GM21526 (cell line): ENCODE data around the gene SLC35B1.

ENCODE experiments used
- ATAC-seq: cut with Tn5 transposase; IDR thresholded peaks from one replicate; pipeline ENCODE4 v1.9.1; 2021; ENCODE audit warnings: moderate library complexity; ENCODE audit not compliant: unreplicated experiment, low FRiP score

Gene SLC35B1, protein sequence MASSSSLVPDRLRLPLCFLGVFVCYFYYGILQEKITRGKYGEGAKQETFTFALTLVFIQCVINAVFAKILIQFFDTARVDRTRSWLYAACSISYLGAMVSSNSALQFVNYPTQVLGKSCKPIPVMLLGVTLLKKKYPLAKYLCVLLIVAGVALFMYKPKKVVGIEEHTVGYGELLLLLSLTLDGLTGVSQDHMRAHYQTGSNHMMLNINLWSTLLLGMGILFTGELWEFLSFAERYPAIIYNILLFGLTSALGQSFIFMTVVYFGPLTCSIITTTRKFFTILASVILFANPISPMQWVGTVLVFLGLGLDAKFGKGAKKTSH

DNA sequence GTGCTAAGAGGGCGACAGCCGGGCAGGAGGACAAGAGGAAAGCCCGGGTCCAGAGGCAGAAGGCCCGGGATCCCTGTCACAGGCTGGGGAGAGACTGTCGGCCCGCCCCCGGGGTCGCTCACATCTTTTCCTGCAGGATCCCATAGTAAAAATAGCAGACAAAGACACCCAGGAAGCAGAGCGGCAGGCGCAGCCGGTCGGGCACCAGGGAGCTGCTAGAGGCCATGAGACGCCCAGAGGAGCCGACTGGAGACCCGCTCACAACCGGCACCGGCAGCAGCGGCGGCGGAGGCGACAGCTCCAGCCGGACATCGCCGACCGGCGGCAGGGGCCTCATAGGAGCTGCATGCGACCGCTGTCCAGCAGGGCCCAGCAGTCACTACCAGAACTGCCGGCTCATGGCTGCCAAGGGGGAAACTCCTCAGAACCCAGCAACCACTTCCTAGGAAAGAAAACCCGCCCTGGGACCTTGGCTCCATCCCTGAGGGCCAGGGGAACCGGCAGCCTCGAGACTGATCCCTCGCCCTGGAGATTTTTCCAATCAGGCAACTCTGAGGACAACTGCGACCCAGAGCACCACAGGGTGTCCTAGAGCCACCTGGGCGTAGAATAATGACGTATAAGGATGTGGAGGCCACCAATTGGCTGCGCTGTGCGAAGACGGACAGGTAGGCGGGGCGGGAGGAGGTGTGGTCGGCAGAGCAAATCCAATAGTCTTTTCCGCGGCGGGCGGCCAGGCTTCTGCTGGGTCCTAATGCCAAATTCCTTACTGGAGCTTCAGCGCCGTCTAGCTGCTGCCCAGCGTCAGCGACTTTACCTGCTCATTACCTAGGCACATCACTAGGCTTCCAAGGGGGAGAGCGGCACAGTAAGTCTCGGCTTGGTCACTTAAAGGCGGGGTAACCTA is at the start of gene SLC35B1:
Gene SLC35B1, minus strand, starts transcription at position 357 of the 907 bp plus-strand sequence. Its CDS starts 131 bp downstream, at position 226.
- peak; percentile 88 for ATAC-seq

DNA sequence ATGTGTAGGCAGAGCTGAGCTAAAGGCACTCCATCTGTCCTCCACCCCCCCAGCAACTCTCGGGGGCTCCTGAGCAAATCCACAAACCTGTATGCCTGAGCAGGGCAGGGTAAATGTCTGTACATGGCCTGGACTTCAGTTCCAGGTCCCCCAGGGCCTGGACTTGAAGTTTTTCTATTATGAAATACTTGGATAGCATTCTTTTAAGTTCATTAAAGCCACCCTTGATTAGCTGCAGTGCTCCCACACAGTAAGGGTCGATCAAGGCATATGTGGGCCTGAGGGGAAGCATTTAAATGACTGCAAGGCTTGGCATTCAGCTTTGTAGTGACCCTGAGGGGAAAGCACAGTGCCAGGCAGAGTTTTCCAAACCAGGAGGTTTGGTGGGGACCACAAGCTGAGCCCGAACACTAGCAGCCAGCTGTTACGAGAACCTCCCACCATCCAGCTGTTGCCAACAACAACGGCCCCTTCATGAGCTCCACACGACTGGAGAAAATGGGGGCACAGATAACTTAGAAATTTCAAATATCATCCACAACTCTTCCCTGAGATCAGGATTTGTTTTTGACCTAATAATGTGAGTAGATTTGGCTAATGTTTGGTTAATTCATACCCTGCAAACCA is 49.5 kb upstream of the SLC35B1 start:
- ATAC-seq = no peak

DNA sequence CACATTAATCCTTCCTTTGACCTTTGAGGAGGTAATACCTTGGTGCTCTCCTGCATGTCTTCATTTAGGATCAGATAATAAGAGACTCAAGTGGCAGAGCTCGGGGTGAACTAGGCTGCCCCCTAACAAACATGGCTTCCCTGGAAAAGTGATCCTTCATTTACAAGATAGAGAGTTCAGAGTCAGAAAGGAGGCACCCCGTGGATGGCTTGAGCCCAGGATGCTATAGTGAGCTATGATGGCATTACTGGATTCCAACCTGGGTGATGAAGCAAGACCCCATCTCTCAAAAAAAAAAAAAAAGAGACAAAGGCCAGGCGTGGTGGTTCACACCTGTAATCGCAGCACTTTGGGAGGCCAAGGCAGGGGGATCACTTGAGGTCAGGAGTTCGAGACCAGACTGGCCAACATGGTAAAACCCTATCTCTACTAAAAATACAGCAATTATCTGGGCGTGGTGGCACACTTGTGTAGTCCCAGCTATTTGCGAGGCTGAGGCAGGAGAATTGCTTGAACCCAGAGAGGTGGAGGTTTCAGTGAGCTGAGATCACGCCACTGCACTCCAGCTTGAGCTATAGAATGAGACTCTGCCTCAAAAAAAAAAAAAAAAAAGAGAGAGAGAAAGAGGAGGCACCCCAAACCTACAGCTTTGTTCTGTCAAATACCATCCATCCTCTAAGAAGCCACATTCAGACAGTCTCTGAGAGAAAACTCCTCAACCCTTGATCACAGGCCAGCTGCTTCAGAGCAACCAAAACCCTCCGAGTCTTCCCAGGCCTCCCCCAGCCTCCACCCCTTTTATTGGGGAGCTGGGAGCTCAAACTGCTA is 48.8 kb upstream of the SLC35B1 start:
- ATAC-seq = no peak

DNA sequence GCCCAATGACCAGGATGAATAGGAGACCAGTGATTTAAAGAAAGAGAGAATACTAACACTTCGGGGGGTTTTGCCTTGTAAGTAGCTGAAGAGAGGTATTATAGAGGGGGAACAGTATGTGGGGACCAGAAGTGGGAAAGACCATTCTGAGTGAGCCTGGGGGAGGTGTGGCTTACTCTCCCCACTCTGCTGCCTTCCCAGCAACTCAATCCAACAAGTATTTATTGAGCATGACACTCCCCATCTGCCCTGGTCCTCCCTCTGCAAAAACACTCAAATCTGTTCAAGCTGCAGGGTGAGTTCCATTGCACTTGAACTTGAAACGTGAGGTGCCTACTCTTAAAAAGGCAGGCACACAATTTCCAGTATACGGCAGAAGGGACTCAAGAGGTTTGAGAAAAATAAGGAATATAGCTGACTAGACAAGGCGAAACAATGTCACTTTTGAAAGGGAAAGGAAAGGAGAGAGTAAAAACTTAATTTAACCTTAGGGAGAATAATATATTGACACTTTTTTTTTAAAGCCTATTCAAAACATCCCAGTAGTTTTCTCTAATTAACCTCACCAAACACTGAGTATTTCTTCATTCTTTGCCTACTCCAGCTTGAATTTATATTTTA is 48.0 kb upstream of the SLC35B1 start:
- ATAC-seq = no peak

DNA sequence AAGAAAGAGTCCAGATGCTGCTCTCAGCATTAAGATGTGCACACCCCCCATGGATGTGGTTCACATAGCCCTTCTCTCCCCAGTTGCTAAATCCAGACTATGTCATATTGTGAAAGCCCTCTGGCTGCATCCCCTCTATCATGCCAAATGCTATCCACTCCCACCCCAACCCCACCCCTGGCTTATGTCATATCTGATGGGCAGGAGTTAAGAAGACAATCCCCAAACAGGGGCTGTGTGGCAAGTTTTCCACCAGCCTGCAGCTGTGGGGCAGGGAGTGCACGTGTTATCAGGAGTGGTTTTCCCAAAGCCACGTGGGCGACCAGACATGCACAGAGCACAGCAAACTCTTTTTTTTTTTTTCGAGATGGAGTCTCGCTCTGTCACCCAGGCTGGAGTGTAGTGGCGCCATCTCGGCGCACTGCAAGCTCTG is 46.2 kb upstream of the SLC35B1 start:
- no peak for ATAC-seq

DNA sequence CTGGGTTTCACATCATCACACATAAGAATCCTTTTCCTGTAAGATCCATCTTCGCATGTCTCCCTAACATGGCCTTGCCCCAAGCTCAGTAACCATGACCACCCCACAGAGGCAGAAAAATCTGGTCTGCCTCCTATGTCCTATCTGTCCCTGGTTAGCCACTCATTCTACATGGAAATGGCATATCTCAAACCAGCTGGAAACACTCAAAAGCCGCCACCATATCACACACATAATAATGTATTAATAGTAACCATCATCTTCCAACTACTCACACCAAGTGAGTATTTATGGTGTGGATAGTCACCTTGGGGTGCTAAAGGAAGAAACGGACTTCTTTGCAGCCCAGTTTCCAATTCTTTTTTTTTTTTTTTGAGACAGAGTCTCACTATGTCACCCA is 44.7 kb upstream of the SLC35B1 start:
- no peak for ATAC-seq

DNA sequence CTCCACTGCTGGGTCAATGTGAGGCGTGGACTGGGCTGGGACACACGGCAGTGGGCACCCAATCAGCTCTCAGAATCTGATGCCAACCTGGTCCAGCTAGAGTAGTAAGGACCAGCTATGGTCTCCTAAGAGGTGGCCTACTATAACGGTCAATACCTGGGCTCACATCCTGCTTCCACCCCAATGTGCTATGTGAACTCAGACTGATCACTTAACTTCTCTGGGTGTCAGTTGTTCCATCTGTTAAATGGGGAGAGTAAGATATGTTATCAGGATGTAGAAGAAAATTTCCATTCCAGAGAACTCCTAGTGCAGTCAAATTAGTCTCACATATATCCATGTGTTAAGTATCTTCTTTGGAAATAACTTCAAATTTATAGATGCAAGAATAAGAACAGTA is 42.0 kb upstream of the SLC35B1 start:
- no peak for ATAC-seq

DNA sequence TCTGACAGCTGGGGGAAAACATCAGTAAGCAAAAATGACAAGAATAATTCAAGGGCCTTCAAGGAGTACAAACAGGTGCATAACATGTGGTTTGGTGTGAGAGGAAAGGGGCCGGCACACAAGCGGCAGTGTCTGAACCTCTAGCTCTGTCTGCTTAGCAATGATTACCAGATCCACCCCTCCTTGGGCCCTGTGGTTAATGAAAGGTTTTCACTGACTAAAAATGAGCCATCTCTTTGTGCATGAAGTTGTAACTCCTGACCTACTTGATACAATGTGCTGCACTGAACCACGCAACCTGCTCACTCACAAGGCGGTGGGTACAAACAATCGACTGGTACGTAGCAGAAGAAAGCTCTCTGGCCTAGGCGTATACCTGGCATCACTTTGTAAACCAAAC is 41.0 kb upstream of the SLC35B1 start:
- ATAC-seq = peak; percentile 57

DNA sequence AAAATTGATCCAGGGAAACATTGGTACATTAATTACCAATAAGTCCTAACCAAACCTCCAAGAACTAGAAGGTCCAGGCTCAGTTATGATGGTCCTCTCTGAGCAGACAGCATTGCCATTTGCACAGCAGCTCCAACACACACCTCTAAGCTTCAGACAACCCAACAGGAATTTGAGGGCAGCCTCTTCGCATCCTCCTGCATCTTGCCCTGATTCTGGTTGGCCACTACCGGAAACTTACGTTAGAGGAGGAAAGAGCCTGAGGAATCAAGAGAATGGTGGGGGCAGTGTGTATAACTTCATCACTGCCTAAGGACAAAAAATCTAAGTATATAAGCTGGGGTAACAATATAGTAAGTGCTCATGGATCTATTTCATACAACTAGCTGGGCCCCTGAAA is 40.5 kb upstream of the SLC35B1 start:
- no peak for ATAC-seq

DNA sequence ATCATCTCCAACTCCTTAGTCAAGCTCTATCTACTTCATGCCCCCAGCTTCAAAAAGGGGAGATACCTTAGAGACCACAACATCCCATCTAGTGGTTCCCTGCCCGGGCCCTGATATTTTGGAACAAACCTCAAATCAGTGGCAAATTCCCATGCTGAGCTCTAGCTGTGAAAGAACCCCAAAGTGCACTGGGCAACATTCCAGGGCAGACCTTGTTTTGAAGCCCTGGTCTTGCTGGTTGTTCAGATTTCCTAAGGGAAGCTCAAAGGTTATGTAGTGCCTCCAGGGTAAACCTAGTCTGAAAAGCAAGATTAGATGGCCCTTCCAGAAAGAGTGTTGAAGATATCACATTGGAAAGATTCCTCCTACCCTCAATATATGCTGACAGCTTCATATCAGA is 39.9 kb upstream of the SLC35B1 start:
- no peak for ATAC-seq

DNA sequence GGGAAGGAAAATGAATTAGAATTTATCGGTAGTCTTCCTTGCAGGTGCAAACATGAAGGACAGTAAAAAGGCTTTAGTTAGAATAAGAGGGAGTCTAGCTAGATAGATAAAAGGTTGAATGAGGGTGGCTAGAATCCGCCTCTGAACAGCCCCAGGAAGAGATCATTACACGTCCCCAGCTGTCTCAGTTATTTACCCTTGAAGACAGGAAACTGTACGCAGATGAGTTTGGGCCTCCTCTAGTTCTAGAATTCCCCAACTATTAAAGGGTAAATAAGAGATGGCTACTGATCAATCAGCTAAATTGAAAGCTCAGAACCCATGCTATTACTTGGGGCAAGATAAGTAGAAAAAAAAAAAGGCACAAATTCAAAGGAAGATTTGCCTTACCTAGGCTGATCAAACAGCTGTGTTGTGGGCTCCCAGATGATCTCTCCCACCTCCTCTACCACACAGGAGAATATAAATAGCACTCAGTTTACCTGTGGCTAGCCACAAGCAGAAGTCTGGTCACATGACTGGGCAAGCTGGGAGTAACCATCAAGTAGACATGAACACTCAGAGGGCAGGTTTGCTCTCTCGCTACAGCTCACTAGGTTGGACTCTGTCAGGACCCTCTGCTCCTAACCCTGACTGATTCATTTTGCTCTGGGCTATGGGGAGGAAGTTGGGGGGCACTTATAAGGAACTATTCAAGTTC is 39.2 kb upstream of the SLC35B1 start:
- peak; percentile 42 for ATAC-seq

DNA sequence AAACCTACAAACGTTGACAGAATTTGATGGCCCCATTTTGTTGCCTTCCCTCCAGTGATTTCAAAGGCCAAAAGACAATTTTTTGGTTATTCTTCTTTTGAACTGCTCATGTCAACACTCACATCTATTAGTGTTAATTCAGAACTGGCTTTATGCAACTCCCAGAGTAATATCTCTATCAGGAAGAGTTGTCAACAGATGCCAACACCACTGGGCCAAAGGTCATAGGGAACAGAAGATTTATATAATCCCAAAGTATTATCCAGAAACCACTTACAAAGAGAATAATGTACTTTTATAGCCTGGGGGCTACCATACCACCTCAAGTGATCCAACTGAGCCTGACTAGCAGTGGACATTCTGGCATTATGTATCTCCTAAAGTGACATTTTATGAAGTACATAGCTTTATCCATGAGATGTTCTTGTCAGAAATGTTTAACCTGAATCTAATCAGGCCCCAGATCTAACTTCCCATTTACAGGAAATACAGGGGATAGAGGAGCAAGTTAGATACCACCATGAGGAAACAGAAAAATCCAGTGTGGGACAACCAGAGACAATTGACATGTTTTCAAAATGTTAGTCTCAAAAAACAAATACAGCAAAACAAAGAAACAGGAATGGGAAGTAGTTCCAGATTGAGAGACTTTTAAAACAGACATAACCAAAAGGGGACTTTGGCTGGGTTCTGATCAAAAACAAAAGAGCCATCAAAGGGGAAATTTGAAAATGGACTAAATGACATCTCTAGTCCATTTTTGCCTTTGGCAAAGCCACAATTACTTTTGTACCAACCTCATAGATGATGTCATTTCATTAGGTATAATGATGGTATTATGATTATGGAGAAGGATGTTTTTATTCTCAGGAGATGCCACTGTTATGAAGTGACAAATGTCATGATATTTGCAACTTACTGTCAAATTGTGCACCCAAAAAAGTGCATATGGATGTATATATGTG is 37.7 kb upstream of the SLC35B1 start:
- ATAC-seq = no peak

DNA sequence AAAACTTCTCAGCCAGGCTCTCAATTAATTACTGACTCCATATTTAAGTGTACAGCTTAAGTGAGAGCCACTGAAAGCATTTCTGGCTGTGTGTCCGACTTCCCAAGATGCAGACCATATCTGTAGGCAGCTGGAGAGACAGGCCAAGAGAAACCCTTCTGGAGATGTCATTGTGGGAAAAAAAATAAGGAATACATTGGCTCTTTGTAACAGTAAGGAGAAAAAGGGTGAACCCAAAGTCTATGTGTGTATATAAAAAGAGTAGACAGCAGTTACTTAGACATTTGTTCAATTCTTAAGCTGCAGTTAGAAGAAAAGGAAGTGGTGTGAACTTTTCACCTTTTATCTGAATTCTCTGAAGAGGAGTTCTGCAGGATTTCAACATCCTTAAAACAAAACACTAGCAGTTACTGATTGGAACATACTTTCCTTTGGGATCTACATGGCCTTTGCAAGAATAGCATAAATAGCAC is 34.4 kb upstream of the SLC35B1 start:
- no peak for ATAC-seq

DNA sequence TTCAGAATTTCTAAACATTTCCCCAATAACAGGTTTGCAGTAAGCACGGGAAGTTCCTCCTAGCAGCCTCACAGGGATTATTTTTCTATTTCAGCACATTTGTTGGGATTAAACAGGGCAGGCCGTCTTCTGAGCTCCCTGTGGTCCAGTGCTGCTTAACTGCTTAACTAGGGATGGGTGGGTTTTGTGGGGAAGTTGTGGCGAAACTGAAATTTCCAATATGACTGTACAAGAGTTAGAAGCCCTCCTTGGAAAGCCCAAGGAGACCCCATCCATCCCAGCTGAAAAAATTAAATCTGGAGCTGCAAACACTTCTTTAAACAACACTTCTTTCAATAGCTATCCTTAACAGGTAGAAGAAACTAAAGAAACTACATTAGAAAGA is 33.9 kb upstream of the SLC35B1 start:
- no peak for ATAC-seq

DNA sequence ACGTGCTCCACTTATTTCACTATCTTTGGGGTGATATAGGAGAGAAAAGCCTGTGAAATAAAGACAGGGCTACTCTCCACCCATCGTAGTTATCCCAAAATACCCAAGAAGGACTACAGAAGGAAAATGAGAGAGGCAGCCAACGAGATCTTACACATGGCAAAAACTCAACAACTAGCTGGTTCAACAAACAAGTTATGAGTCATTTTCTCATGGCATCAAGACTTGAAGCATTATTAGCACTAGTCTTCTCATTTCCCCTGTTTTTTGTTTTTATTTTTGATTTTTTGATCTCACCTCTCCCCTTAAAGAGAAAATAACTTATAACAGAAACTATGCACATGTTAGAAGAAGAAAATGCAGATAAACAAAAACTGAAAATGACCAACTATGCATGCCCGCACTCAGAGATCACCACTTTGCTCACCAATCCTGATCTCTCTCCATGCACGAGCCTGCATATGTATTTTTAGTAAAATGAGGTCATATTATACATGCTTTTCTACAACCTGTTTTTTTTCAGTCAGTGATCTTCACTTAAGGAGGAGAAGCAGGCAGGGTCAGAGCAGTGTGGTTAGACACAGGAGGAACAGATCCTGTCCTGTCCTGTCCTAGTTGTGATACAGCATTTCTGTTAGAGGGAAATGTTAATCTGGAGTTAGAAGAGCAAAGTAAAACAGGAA is 33.4 kb upstream of the SLC35B1 start:
- ATAC-seq = no peak

DNA sequence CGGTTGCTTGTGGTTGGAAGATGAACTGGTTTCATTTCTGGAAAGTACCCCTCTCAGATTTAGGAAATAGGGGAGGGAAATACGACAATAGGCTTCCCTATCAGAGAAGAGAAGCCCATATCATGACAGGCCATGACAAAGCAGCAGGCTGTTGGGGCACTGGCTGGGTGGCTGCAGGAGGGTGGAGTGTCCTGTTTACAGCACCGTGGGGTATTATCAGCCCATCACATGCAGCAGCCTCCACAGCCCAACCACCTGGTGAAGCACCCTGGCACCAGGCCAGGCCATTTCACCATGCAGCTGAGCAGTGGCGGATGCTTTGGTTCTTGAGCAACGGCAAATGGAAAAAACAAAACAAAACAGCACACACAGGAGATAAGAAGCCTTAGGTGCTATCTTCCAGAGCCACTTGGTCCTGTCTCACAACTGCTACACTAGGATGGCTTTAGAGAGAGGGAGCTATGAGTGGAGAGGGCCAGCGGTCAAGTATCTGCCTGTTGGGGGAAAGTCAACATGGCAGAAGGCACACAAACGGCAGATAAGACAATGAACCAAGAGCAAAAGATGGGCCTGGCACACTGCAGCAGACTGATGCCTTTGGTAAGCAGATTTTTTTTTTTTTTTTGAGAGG is 32.0 kb upstream of the SLC35B1 start:
- ATAC-seq = no peak
